ENCODE data around the gene KDM2A.

KDM2A gene

GRCh38 chr11:67272327-67273259 lies 153.5 kb downstream of the KDM2A start:
- DNase-seq (ENCODE audit: low read depth), result peak; percentile 65

GRCh38 chr11:67273260-67273990 lies 154.4 kb downstream of the KDM2A start:
- peak overlapping the region; percentile 88 for H3K4me3 ChIP-seq (ENCODE audit: low read depth, low read length)
- TF ChIP-seq CTCF (IDR thresholded peaks at IDR 0.05; ENCODE audit: insufficient read depth, low read depth, low read length, missing control alignments), result no peak
- no peak for DNase-seq (ENCODE audit: low read depth)

More at GRCh38 chr11:67272327-67273259, 153.5 kb downstream of the KDM2A start:
- TF ChIP-seq CTCF (IDR thresholded peaks at IDR 0.05; ENCODE audit: insufficient read depth, low read depth, low read length, missing control alignments), result no peak
- H3K4me3 ChIP-seq (ENCODE audit: low read depth, low read length), result peak overlapping the region; percentile 88

- no peak for DNase-seq (ENCODE audit: low read depth)
- no peak for TF ChIP-seq CTCF (IDR thresholded peaks at IDR 0.05; ENCODE audit: insufficient read depth, low read depth, low read length, missing control alignments)
- H3K4me3 ChIP-seq (ENCODE audit: low read depth, low read length), result no peak overlapping the region
These were observed 155.9 kb downstream of the KDM2A start for GRCh38 chr11:67274768-67275605.

- 0 out of 2 replicates have a peak overlapping the region, but pooled peaks have one; percentile 65 for H3K4me3 ChIP-seq (ENCODE audit: low read depth, low read length)
- no peak for DNase-seq (ENCODE audit: low read depth)
- TF ChIP-seq CTCF (IDR thresholded peaks at IDR 0.05; ENCODE audit: insufficient read depth, low read depth, low read length, missing control alignments), result no peak
These were observed 156.7 kb downstream of the KDM2A start for GRCh38 chr11:67275606-67276409.

- TF ChIP-seq CTCF (IDR thresholded peaks at IDR 0.05; ENCODE audit: insufficient read depth, low read depth, low read length, missing control alignments), result peak; percentile 30
- peak; percentile 80 for DNase-seq (ENCODE audit: low read depth)
- H3K4me3 ChIP-seq (ENCODE audit: low read depth, low read length), result peak overlapping the region; percentile 65
These were observed 157.7 kb downstream of the KDM2A start for GRCh38 chr11:67276781-67277230.
